Amniotic epithelial cell (primary cell): ENCODE data around the gene ZNF331.
"Not testable (repeated sequence)": the region's sequence is repeated elsewhere in the genome, so short reads cannot be mapped to it uniquely, and the experiment has no call there.

Source experiments
- DNase-seq: peaks from one replicate; pipeline ENCODE4 v3.0.0-alpha.2; 2010; ENCODE audit warnings: low read depth

Gene ZNF331

GRCh38 chr19:53537521-53538377 lies at the start of gene ZNF331:
TSS of gene ZNF331 (plus strand) at chr19:53538145. CDS start at chr19:53569377, 31,232 bp downstream.
- peak; percentile 54 for DNase-seq

- DNase-seq: no peak
These were observed 45.8 kb upstream of the ZNF331 start for GRCh38 chr19:53492153-53492552.

- DNase-seq: peak; percentile 41
These were observed 40.5 kb upstream of the ZNF331 start for GRCh38 chr19:53497311-53498023.

GRCh38 chr19:53498024-53498395 lies 39.9 kb upstream of the ZNF331 start:
- DNase-seq: not testable (repeated sequence)

GRCh38 chr19:53503151-53503550 lies 34.8 kb upstream of the ZNF331 start:
- DNase-seq: not testable (repeated sequence)

GRCh38 chr19:53503671-53504364 lies 34.1 kb upstream of the ZNF331 start:
- not testable (repeated sequence) for DNase-seq

- not testable (repeated sequence) for DNase-seq
These were observed 33.6 kb upstream of the ZNF331 start for GRCh38 chr19:53504365-53504703.

- DNase-seq: no peak
These were observed 33.1 kb upstream of the ZNF331 start for GRCh38 chr19:53504885-53505284.

- no peak for DNase-seq
These were observed 31.2 kb upstream of the ZNF331 start for GRCh38 chr19:53506728-53507127.

- no peak for DNase-seq
These were observed 30.2 kb upstream of the ZNF331 start for GRCh38 chr19:53507523-53508442.

- no peak for DNase-seq
These were observed 28.5 kb upstream of the ZNF331 start for GRCh38 chr19:53509443-53509842.

- no peak for DNase-seq
These were observed 28.1 kb upstream of the ZNF331 start for GRCh38 chr19:53509845-53510244.

- DNase-seq: no peak
These were observed 26.6 kb upstream of the ZNF331 start for GRCh38 chr19:53511357-53511756.

- peak; percentile 56 for DNase-seq
These were observed 26.0 kb upstream of the ZNF331 start for GRCh38 chr19:53511933-53512374.

- not testable (repeated sequence) for DNase-seq
These were observed 22.9 kb upstream of the ZNF331 start for GRCh38 chr19:53515047-53515446.

GRCh38 chr19:53517114-53517741 lies 20.7 kb upstream of the ZNF331 start:
- no peak for DNase-seq

GRCh38 chr19:53518121-53518520 lies 19.8 kb upstream of the ZNF331 start:
- DNase-seq: no peak

- no peak for DNase-seq
These were observed 19.2 kb upstream of the ZNF331 start for GRCh38 chr19:53518716-53519115.

- DNase-seq: no peak
These were observed 18.5 kb upstream of the ZNF331 start for GRCh38 chr19:53519446-53519845.

- DNase-seq: no peak
These were observed 17.8 kb upstream of the ZNF331 start for GRCh38 chr19:53520163-53520546.
